SU-DHL-6 (cell line): ENCODE measurements around the gene SCN11A.

Experiments used
- H2AFZ ChIP-seq: fragments of 200-600 bp; sonication (generic); 2 replicates; pipeline ENCODE4 v1.6.1; 2014; ENCODE audit warnings: low read depth, mild to moderate bottlenecking, moderate library complexity, mixed read lengths, antibody characterized with exemption, low read length; ENCODE audit not compliant: severe bottlenecking
- H3F3A ChIP-seq: fragments of 200-600 bp; shearing (Covaris generic); 2 replicates; pipeline ENCODE4 v1.6.0; 2016; ENCODE audit warnings: antibody characterized with exemption, mild to moderate bottlenecking; ENCODE audit not compliant: insufficient read depth
- H3K27ac ChIP-seq: fragments of 200-600 bp; sonication (generic); 2 replicates; pipeline ENCODE4 v1.5.1; 2016; ENCODE audit warnings: low read depth, mild to moderate bottlenecking, low read length, moderate library complexity, mixed read lengths
- H3K27me3 ChIP-seq: fragments of 200-600 bp; sonication (generic), shearing (Covaris generic); 2 replicates; pipeline ENCODE4 v1.6.0; 2014; ENCODE audit warnings: mild to moderate bottlenecking, low read length
- H3K36me3 ChIP-seq: fragments of 200-600 bp; sonication (generic); 2 replicates; pipeline ENCODE4 v1.6.1; 2014; ENCODE audit warnings: mild to moderate bottlenecking, low read length, mixed read lengths
- H3K4me2 ChIP-seq: fragments of 300-600, 200-600 bp; shearing (Covaris generic), sonication (generic); 2 replicates; pipeline ENCODE4 v1.6.0; 2014; ENCODE audit warnings: low read length, low read depth, mild to moderate bottlenecking; ENCODE audit not compliant: poor library complexity, severe bottlenecking
- H3K4me3 ChIP-seq: fragments of 200-600 bp; sonication (generic); 2 replicates; pipeline ENCODE4 v1.5.1; 2014; ENCODE audit warnings: antibody characterized with exemption, low read length, mild to moderate bottlenecking, mixed read lengths; ENCODE audit not compliant: insufficient read depth, poor library complexity, severe bottlenecking
- H3K79me2 ChIP-seq: fragments of 200-600 bp; sonication (generic); 2 replicates; pipeline ENCODE4 v1.6.1; 2014; ENCODE audit warnings: mild to moderate bottlenecking, low read length, moderate library complexity; ENCODE audit not compliant: insufficient read depth
- H3K9ac ChIP-seq: fragments of 200-600 bp; sonication (generic); 2 replicates; pipeline ENCODE4 v1.7.0; 2014; ENCODE audit warnings: mild to moderate bottlenecking, low read length
- H3K9me2 ChIP-seq: fragments of 200-600 bp; sonication (generic); replicated peaks from 2 replicates; pipeline ENCODE4 v1.6.1; 2014; ENCODE audit warnings: low read length; ENCODE audit not compliant: insufficient read depth
- H3K9me3 ChIP-seq: fragments of 200-600 bp; sonication (generic); 2 replicates; pipeline ENCODE4 v1.6.1; 2014; ENCODE audit warnings: low read length, mixed read lengths; ENCODE audit not compliant: insufficient read depth
- H4K20me1 ChIP-seq: fragments of 200-600 bp; sonication (generic); 2 replicates; pipeline ENCODE4 v1.6.1; 2014; ENCODE audit warnings: low read depth, mild to moderate bottlenecking, antibody characterized with exemption, low read length, moderate library complexity, mixed read lengths
- CTCF ChIP-seq: fragments of 200-600 bp; sonication (generic); IDR thresholded peaks from one replicate; pipeline ENCODE4 v1.5.1; 2017; ENCODE audit warnings: antibody characterized with exemption, mild to moderate bottlenecking, low read length, moderate library complexity; ENCODE audit not compliant: insufficient read depth, poor library complexity, severe bottlenecking
- EZH2phosphoT487 ChIP-seq: fragments of 200-600 bp; sonication (generic), shearing (Covaris generic); conservative IDR thresholded peaks from 2 replicates; pipeline ENCODE4 v1.6.1; 2018; ENCODE audit warnings: mild to moderate bottlenecking, antibody characterized with exemption, low read length, moderate library complexity, mixed read lengths

The SCN11A gene

GRCh38 chr3:39021029-39021428 lies 30.7 kb downstream of the SCN11A start:
- TF ChIP-seq EZH2phosphoT487 (no peak), CTCF (no peak)

GRCh38 chr3:39019299-39019698 lies 32.4 kb downstream of the SCN11A start:
- Histone ChIP-seq H2AFZ (no peak overlapping the region), H3K9me3 (no peaks in the 10 kb centered on the region), H3F3A (no peaks in the 10 kb centered on the region), H3K4me3 (no peak overlapping the region), H3K36me3 (no peaks in the 10 kb centered on the region), H4K20me1 (no peaks in the 10 kb centered on the region), H3K9ac (no peak overlapping the region), H3K27ac (no peak overlapping the region), H3K9me2 (no peaks in the 10 kb centered on the region), H3K4me2 (no peak overlapping the region), H3K79me2 (no peaks in the 10 kb centered on the region), H3K27me3 (no peaks in the 10 kb centered on the region)
- TF ChIP-seq CTCF = no peak
- TF ChIP-seq EZH2phosphoT487 = no peak

More at GRCh38 chr3:39021029-39021428, 30.7 kb downstream of the SCN11A start:
- Histone ChIP-seq H2AFZ (no peak overlapping the region), H3F3A (no peaks in the 10 kb centered on the region), H3K27ac (no peak overlapping the region), H3K9ac (no peak overlapping the region), H4K20me1 (no peaks in the 10 kb centered on the region), H3K27me3 (no peaks in the 10 kb centered on the region), H3K4me2 (no peak overlapping the region), H3K36me3 (no peaks in the 10 kb centered on the region), H3K9me3 (no peaks in the 10 kb centered on the region), H3K4me3 (no peak overlapping the region), H3K79me2 (no peaks in the 10 kb centered on the region), H3K9me2 (no peaks in the 10 kb centered on the region)

DNA sequence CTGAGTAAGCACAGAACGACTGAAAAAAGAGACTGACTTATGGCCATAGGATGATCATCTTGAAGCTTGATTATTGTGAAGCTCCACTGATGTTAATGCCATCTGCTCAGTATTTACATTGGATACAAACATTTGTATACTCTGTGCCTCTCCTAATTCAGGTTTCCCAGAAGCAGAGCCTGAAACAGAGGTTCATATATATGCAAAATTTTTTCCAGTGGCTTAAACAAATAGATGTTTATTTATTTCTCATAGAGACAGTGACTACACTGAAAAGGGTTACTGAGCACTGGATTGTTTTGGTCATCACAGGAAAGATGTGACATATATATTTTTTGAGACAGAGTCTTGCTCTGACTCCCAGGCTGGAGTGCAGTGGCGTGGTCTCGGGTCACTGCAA lies 36.3 kb downstream of the SCN11A start:
- Histone ChIP-seq H3F3A (no peaks in the 10 kb centered on the region), H3K4me2 (no peak overlapping the region), H3K9me3 (no peaks in the 10 kb centered on the region), H3K9me2 (no peaks in the 10 kb centered on the region), H3K36me3 (no peaks in the 10 kb centered on the region), H3K4me3 (no peak overlapping the region), H3K79me2 (no peaks in the 10 kb centered on the region), H2AFZ (no peak overlapping the region), H3K27me3 (no peaks in the 10 kb centered on the region), H4K20me1 (no peaks in the 10 kb centered on the region), H3K27ac (no peak overlapping the region), H3K9ac (no peak overlapping the region)
- TF ChIP-seq EZH2phosphoT487 = no peak

DNA sequence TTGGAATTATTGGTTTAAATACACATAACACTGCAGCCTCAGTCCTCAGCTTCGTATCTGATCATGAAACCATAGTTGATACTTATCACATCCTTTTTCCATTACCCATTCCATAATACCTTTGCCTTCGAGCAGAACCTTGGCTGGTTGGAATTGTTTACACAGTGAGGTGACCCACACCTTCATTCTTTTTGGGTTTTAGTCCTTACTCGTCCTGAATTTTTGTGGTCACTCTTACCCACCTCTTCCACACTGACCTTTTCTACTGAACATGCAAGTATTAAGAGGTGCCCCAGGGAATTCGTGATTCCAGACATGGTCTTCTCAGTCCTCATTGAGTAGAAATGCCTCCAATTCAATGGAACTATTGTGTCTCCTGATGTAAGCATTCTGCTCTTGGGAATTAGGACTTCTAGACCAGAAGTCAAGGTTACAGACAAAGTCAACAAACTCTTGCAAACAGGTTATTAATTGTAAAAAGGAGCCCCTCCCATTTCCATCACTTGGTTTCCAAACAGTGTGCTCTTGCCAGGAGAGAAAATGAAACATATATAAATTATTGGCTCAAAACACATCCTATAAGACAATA lies 37.7 kb downstream of the SCN11A start:
- no peaks in the 10 kb centered on the region for H4K20me1 ChIP-seq
- H3K27ac ChIP-seq = no peak overlapping the region
- H3K4me2 ChIP-seq = no peak overlapping the region
- H3K36me3 ChIP-seq = no peaks in the 10 kb centered on the region
- no peak overlapping the region for H2AFZ ChIP-seq
- TF ChIP-seq EZH2phosphoT487 (no peak), CTCF (no peak)
- no peak overlapping the region for H3K4me3 ChIP-seq
- H3K27me3 ChIP-seq = no peaks in the 10 kb centered on the region
- no peaks in the 10 kb centered on the region for H3K79me2 ChIP-seq
- H3F3A ChIP-seq = no peaks in the 10 kb centered on the region
- H3K9me3 ChIP-seq = no peaks in the 10 kb centered on the region
- no peaks in the 10 kb centered on the region for H3K9me2 ChIP-seq
- no peak overlapping the region for H3K9ac ChIP-seq
